Measurements from ENCODE around the gene UNKL.

UNKL gene

GRCh38 chr16:1457489-1458245 lies 43.2 kb upstream of the UNKL start:
- DNase-seq (ENCODE audit: low spot score), result no peak
- no peak for TF ChIP-seq CTCF (IDR thresholded peaks at IDR 0.05; ENCODE audit: extremely low read depth, missing control alignments)

- no peak for DNase-seq (ENCODE audit: low spot score)
- no peak for TF ChIP-seq CTCF (IDR thresholded peaks at IDR 0.05; ENCODE audit: extremely low read depth, missing control alignments)
These were observed 42.4 kb upstream of the UNKL start for GRCh38 chr16:1456951-1457350.

GRCh38 chr16:1455190-1456171 lies 41.0 kb upstream of the UNKL start:
- DNase-seq (ENCODE audit: low spot score), result no peak
- TF ChIP-seq CTCF (IDR thresholded peaks at IDR 0.05; ENCODE audit: extremely low read depth, missing control alignments), result no peak

GRCh38 chr16:1454561-1454960 lies 40.1 kb upstream of the UNKL start:
- no peak for TF ChIP-seq CTCF (IDR thresholded peaks at IDR 0.05; ENCODE audit: extremely low read depth, missing control alignments)
- no peak for DNase-seq (ENCODE audit: low spot score)

GRCh38 chr16:1453316-1453715 lies 38.8 kb upstream of the UNKL start:
- no peak for TF ChIP-seq CTCF (IDR thresholded peaks at IDR 0.05; ENCODE audit: extremely low read depth, missing control alignments)

GRCh38 chr16:1452530-1452929 lies 38.0 kb upstream of the UNKL start:
- DNase-seq (ENCODE audit: low spot score), result no peak
- no peak for TF ChIP-seq CTCF (IDR thresholded peaks at IDR 0.05; ENCODE audit: extremely low read depth, missing control alignments)

More at GRCh38 chr16:1453316-1453715, 38.8 kb upstream of the UNKL start:
- DNase-seq (ENCODE audit: low spot score), result no peak
